BLaER1 treated with 17β-estradiol and CSF1 and Interleukin-3, amounts not matched to agents 10 nM and 100 nM (cell line): Measurements from ENCODE around the gene C3orf22.

Experiments used
- H3K27ac ChIP-seq, 11 experiments: shearing (Covaris generic); formaldehyde crosslinking; 2 replicates each; pipeline ENCODE4 v1.8.1; 2022
- H3K27me3 ChIP-seq, 11 experiments: shearing (Covaris generic); formaldehyde crosslinking; 2 replicates each; pipeline ENCODE4 v1.8.1; 2022
- H3K36me3 ChIP-seq, 11 experiments: shearing (Covaris generic); formaldehyde crosslinking; 2 replicates each; pipeline ENCODE4 v1.8.1; 2022
- H3K4me1 ChIP-seq, 10 experiments: shearing (Covaris generic); formaldehyde crosslinking; 2 replicates each; pipeline ENCODE4 v1.8.1; 2022
- H3K4me2 ChIP-seq, 11 experiments: shearing (Covaris generic); formaldehyde crosslinking; 2 replicates each; pipeline ENCODE4 v1.8.1; 2022
- H3K4me3 ChIP-seq, 10 experiments: shearing (Covaris generic); formaldehyde crosslinking; 2 replicates each; pipeline ENCODE4 v1.8.1; 2022
- H3K9ac ChIP-seq, 11 experiments: shearing (Covaris generic); formaldehyde crosslinking; 2 replicates each; pipeline ENCODE4 v1.8.1; 2022
- H3K9me3 ChIP-seq, 11 experiments: shearing (Covaris generic); formaldehyde crosslinking; replicated peaks in 1 of 11; 2 replicates each; pipeline ENCODE4 v1.8.1; 2022
- H4K20me1 ChIP-seq, 11 experiments: shearing (Covaris generic); formaldehyde crosslinking; 2 replicates each; pipeline ENCODE4 v1.8.1; 2022
- Cebpa-rat ChIP-seq, 11 experiments: shearing (Covaris generic); IDR thresholded peaks; 2 replicates each; pipeline ENCODE4 v1.8.1; 2022

Gene C3orf22

GRCh38 chr3:126562737-126563276 lies 4.1 kb upstream of the C3orf22 start:
- Histone ChIP-seq H3K9ac (no peak overlapping the region), H3K27ac (no peak overlapping the region), H3K4me1 (no peaks in the 10 kb centered on the region), H4K20me1 (no peaks in the 10 kb centered on the region), H3K36me3 (no peaks in the 10 kb centered on the region), H3K4me3 (no peak overlapping the region), H3K4me2 (no peak overlapping the region), H3K9me3 (peaks cover 8 to 28% (median 16%) of the 10 kb centered on the region in 11 experiments; a peak in 18 of 22 replicates), H3K27me3 (no peaks in the 10 kb centered on the region)
- no peak for TF ChIP-seq Cebpa-rat (IDR thresholded peaks at IDR 0.05)

- H3K27ac ChIP-seq = no peak overlapping the region
- H3K27me3 ChIP-seq = no peaks in the 10 kb centered on the region
- no peak for TF ChIP-seq Cebpa-rat (IDR thresholded peaks at IDR 0.05)
- H3K4me1 ChIP-seq = no peaks in the 10 kb centered on the region
- H3K9me3 ChIP-seq = peaks cover 3 to 16% (median 9%) of the 10 kb centered on the region in 11 experiments; a peak in 17 of 22 replicates
- H3K4me2 ChIP-seq = no peak overlapping the region
- H3K36me3 ChIP-seq = no peaks in the 10 kb centered on the region
- H4K20me1 ChIP-seq = no peaks in the 10 kb centered on the region
- H3K4me3 ChIP-seq = no peak overlapping the region
- no peak overlapping the region for H3K9ac ChIP-seq
These were observed 971 bp downstream of the C3orf22 start for GRCh38 chr3:126557761-126558160.

GRCh38 chr3:126557415-126557745 lies 1.4 kb downstream of the C3orf22 start:
- H3K9me3 ChIP-seq = peaks cover 0 to 12% (median 5%) of the 10 kb centered on the region in 11 experiments; a peak in 9 of 22 replicates
- H3K27ac ChIP-seq = no peak overlapping the region
- H4K20me1 ChIP-seq = no peaks in the 10 kb centered on the region
- H3K9ac ChIP-seq = no peak overlapping the region
- no peaks in the 10 kb centered on the region for H3K27me3 ChIP-seq
- no peaks in the 10 kb centered on the region for H3K36me3 ChIP-seq
- no peak overlapping the region for H3K4me3 ChIP-seq
- no peak for TF ChIP-seq Cebpa-rat (IDR thresholded peaks at IDR 0.05)
- no peak overlapping the region for H3K4me2 ChIP-seq
- H3K4me1 ChIP-seq = no peaks in the 10 kb centered on the region

GRCh38 chr3:126556637-126557414 lies 1.9 kb downstream of the C3orf22 start:
- Histone ChIP-seq H3K4me3 (no peak overlapping the region), H3K9ac (no peak overlapping the region), H3K4me2 (no peak overlapping the region), H3K4me1 (peaks cover 0 to under 1% (median 0%) of the 10 kb centered on the region in 10 experiments; a peak in 3 of 20 replicates), H4K20me1 (no peaks in the 10 kb centered on the region), H3K27ac (no peak overlapping the region), H3K27me3 (no peaks in the 10 kb centered on the region), H3K9me3 (peaks cover 0 to 7% (median 3%) of the 10 kb centered on the region in 11 experiments; a peak in 6 of 22 replicates), H3K36me3 (no peaks in the 10 kb centered on the region)
- TF ChIP-seq Cebpa-rat (IDR thresholded peaks at IDR 0.05) = no peak

- no peaks in the 10 kb centered on the region for H4K20me1 ChIP-seq
- no peaks in the 10 kb centered on the region for H3K9me3 ChIP-seq
- H3K4me2 ChIP-seq = no peak overlapping the region
- H3K4me1 ChIP-seq = peaks cover 0 to 8% (median 5%) of the 10 kb centered on the region in 10 experiments; a peak in 10 of 20 replicates
- H3K27me3 ChIP-seq = no peaks in the 10 kb centered on the region
- no peak overlapping the region for H3K27ac ChIP-seq
- H3K9ac ChIP-seq = no peak overlapping the region
- H3K36me3 ChIP-seq = no peaks in the 10 kb centered on the region
- H3K4me3 ChIP-seq = no peak overlapping the region
- TF ChIP-seq Cebpa-rat (IDR thresholded peaks at IDR 0.05) = no peak
These were observed 2.7 kb downstream of the C3orf22 start for GRCh38 chr3:126555795-126556636.

GRCh38 chr3:126554560-126555525 lies 3.9 kb downstream of the C3orf22 start:
- H3K27ac ChIP-seq = no peak overlapping the region

GRCh38 chr3:126553284-126554084 lies 5.2 kb downstream of the C3orf22 start:
- no peak overlapping the region for H3K4me3 ChIP-seq
- H4K20me1 ChIP-seq = no peaks in the 10 kb centered on the region
- H3K27me3 ChIP-seq = no peaks in the 10 kb centered on the region
- H3K4me1 ChIP-seq = peaks cover 17 to 34% (median 29%) of the 10 kb centered on the region in 10 experiments; a peak in 19 of 20 replicates
- H3K9ac ChIP-seq = no peak overlapping the region
- H3K27ac ChIP-seq = no peak overlapping the region
- TF ChIP-seq Cebpa-rat (IDR thresholded peaks at IDR 0.05) = no peak
- no peaks in the 10 kb centered on the region for H3K9me3 ChIP-seq
- no peaks in the 10 kb centered on the region for H3K36me3 ChIP-seq
- no peak overlapping the region for H3K4me2 ChIP-seq

More at GRCh38 chr3:126554560-126555525, 3.9 kb downstream of the C3orf22 start:
- Histone ChIP-seq H3K4me3 (no peak overlapping the region), H3K9me3 (no peaks in the 10 kb centered on the region), H4K20me1 (no peaks in the 10 kb centered on the region), H3K36me3 (no peaks in the 10 kb centered on the region), H3K4me1 (peaks cover 4 to 20% (median 16%) of the 10 kb centered on the region in 10 experiments; a peak in 19 of 20 replicates), H3K27me3 (no peaks in the 10 kb centered on the region), H3K4me2 (no peak overlapping the region), H3K9ac (no peak overlapping the region)
- no peak for TF ChIP-seq Cebpa-rat (IDR thresholded peaks at IDR 0.05)
